Gastroesophageal sphincter (tissue), 4 donors: ENCODE data around the gene LDLRAD2. TPM values are rescaled to one million over a fixed set of nuclear protein-coding genes. Genes with fewer than 3 reads are reported as not detected.
"Not testable (repeated sequence)": the region's sequence is repeated elsewhere in the genome, so short reads cannot be mapped to it uniquely, and the experiment has no call there.

Experiments used
- ATAC-seq: fragments of 150-250 bp; one replicate; pipeline ENCODE4 v1.9.1; 2016; ENCODE audit warnings: mild to moderate bottlenecking, moderate library complexity
- H3K27ac ChIP-seq, 4 donors: fragments of 200-600 bp; sonication (generic) in 3 of 4; 1 replicate in 3 of 4; 2 replicates in 1 of 4; pipeline ENCODE4 v1.5.1; 2016 to 2019
- H3K27me3 ChIP-seq: fragments of 200-600 bp; sonication (generic); one replicate; pipeline ENCODE4 v1.5.1; 2019
- H3K36me3 ChIP-seq, 2 donors: fragments of 200-600 bp; sonication (generic); one replicate each; pipeline ENCODE4 v1.5.1; 2019; ENCODE audit warnings: control low read depth in 1 of 2
- H3K4me1 ChIP-seq, 3 donors: fragments of 200-600 bp; sonication (generic); 1 replicate in 2 of 3; 2 replicates in 1 of 3; pipeline ENCODE4 v1.5.1; 2016 to 2019; ENCODE audit warnings: control low read depth in 2 of 3
- H3K4me3 ChIP-seq, 2 donors: fragments of 200-600 bp; sonication (generic); one replicate each; pipeline ENCODE4 v1.5.1; 2019; ENCODE audit warnings: mild to moderate bottlenecking in 1 of 2, moderate library complexity in 1 of 2
- H3K9me3 ChIP-seq, 3 donors: fragments of 200-600 bp; sonication (generic); one replicate each; pipeline ENCODE4 v1.5.1; 2017 to 2019; ENCODE audit warnings: control low read depth in 2 of 3
- CTCF ChIP-seq, 4 experiments: fragments of 200-600 bp in 2 of 4; fragments of 450-650 bp in 2 of 4; sonication (generic) in 1 of 4; IDR thresholded peaks; one replicate each; pipeline ENCODE4 v1.5.1; 2017 to 2019; ENCODE audit warnings: antibody characterized with exemption in 4 of 4, mild to moderate bottlenecking in 2 of 4, moderate library complexity in 2 of 4
- EP300 ChIP-seq: sonication (generic); formaldehyde crosslinking; IDR thresholded peaks from one replicate; pipeline ENCODE4 v1.6.1; 2017; ENCODE audit warnings: antibody characterized with exemption, mild to moderate bottlenecking
- POLR2A ChIP-seq, 2 donors: fragments of 450-650 bp; IDR thresholded peaks; one replicate each; pipeline ENCODE4 v1.6.1; 2017; ENCODE audit warnings: antibody characterized with exemption in 2 of 2, mild to moderate bottlenecking in 2 of 2, moderate library complexity in 1 of 2
- POLR2AphosphoS5 ChIP-seq: sonication (generic); formaldehyde crosslinking; IDR thresholded peaks from one replicate; pipeline ENCODE4 v1.6.1; 2017; ENCODE audit warnings: antibody characterized with exemption
- WGBS, 2 donors: methylation state at CpG; one replicate each; pipeline ENCODE4 v1.1.5; 2018; ENCODE audit warnings: low coverage in 1 of 2; 5-methylcytosine and 5-hydroxymethylcytosine counted together
- total RNA-seq, 4 donors: library from RNA; depleted of rRNA; stranded (reverse); fragments of >200 nt; gene quantifications; one replicate each; pipeline ENCODE4 v1.1.0, GENCODE V29; 2016

LDLRAD2 gene
- total RNA-seq, 4 donors from 2014 or later, result 0.08 TPM; not detected in 3

- H3K27me3 ChIP-seq, result no peaks in the 10 kb centered on the region
These were observed 36.0 kb upstream of the LDLRAD2 start for GRCh38 chr1:21775985-21776562.

GRCh38 chr1:21776925-21777324 lies 35.1 kb upstream of the LDLRAD2 start:
- ATAC-seq, H3K27ac ChIP-seq, H3K36me3 ChIP-seq, H3K4me3 ChIP-seq, H3K9me3 ChIP-seq, H3K27me3 ChIP-seq: not testable (repeated sequence)
- peaks cover 0 to 44% (median 5%) of the 10 kb centered on the region in 3 donors for H3K4me1 ChIP-seq
- WGBS, 2 donors, result 50 to 80% methylated on average over 2 to 5 of the region's 5 CpGs

More at GRCh38 chr1:21775985-21776562, 36.0 kb upstream of the LDLRAD2 start:
- ATAC-seq, result no peak
- Histone ChIP-seq H3K36me3 (no peaks in the 10 kb centered on the region), H3K4me3 (no peak overlapping the region), H3K27ac (peak overlapping the region in 1 of 4 donors; percentile 18), H3K4me1 (peaks cover 0 to 36% (median 1%) of the 10 kb centered on the region in 3 donors), H3K9me3 (no peaks in the 10 kb centered on the region)
- TF ChIP-seq CTCF (IDR thresholded peaks at IDR 0.05) (no peak), POLR2A (IDR thresholded peaks at IDR 0.05) (no peak), POLR2AphosphoS5 (no peak), EP300 (no peak)

- H3K27ac ChIP-seq, result no peak overlapping the region
These were observed 33.7 kb upstream of the LDLRAD2 start for GRCh38 chr1:21778405-21778727.

GRCh38 chr1:21779613-21780521 lies 32.2 kb upstream of the LDLRAD2 start:
- no peak for ATAC-seq
- Histone ChIP-seq H3K4me3 (no peak overlapping the region), H3K4me1 (peaks cover 0 to 58% (median 5%) of the 10 kb centered on the region in 3 donors), H3K9me3 (no peaks in the 10 kb centered on the region), H3K27me3 (no peaks in the 10 kb centered on the region), H3K36me3 (no peaks in the 10 kb centered on the region), H3K27ac (no peak overlapping the region)
- WGBS, 2 donors, result 85 to 87% methylated on average over 11 to 12 of the region's 12 CpGs
- TF ChIP-seq POLR2A (IDR thresholded peaks at IDR 0.05), result no peak
- TF ChIP-seq EP300, result no peak
- TF ChIP-seq CTCF (IDR thresholded peaks at IDR 0.05), result no peak
- TF ChIP-seq POLR2AphosphoS5, result no peak

More at GRCh38 chr1:21778405-21778727, 33.7 kb upstream of the LDLRAD2 start:
- H3K4me3 ChIP-seq, result no peak overlapping the region
- 71 to 86% methylated on average over 2 of the region's 2 CpGs for WGBS, 2 donors
- H3K9me3 ChIP-seq, result no peaks in the 10 kb centered on the region
- TF ChIP-seq EP300, result no peak
- no peak for TF ChIP-seq CTCF (IDR thresholded peaks at IDR 0.05)
- TF ChIP-seq POLR2AphosphoS5, result no peak
- no peak for TF ChIP-seq POLR2A (IDR thresholded peaks at IDR 0.05)
- peaks cover 0 to 49% (median 5%) of the 10 kb centered on the region in 3 donors for H3K4me1 ChIP-seq
- no peaks in the 10 kb centered on the region for H3K27me3 ChIP-seq
- ATAC-seq, result no peak
- H3K36me3 ChIP-seq, result no peaks in the 10 kb centered on the region

- ATAC-seq, result no peak
- Histone ChIP-seq H3K4me1 (peaks cover 0 to 39% (median 5%) of the 10 kb centered on the region in 3 donors), H3K4me3 (peak overlapping the region; percentile 81 to 100), H3K9me3 (no peaks in the 10 kb centered on the region), H3K27ac (peak overlapping the region; percentile 95 to 100 (median 97)), H3K27me3 (no peaks in the 10 kb centered on the region), H3K36me3 (no peaks in the 10 kb centered on the region)
- WGBS, 2 donors, result 1 to 2% methylated on average over 17 of the region's 17 CpGs
- no peak for TF ChIP-seq EP300
- TF ChIP-seq POLR2AphosphoS5, result no peak
- no peak for TF ChIP-seq POLR2A (IDR thresholded peaks at IDR 0.05)
These were observed 30.2 kb upstream of the LDLRAD2 start for GRCh38 chr1:21781815-21782348.
